GM19324 (cell line): Measurements from ENCODE around the gene CELF3.

Experiments used
- ATAC-seq: cut with Tn5 transposase; IDR thresholded peaks from one replicate; pipeline ENCODE4 v1.9.1; 2021; ENCODE audit warnings: mild to moderate bottlenecking, moderate library complexity; ENCODE audit not compliant: unreplicated experiment, low FRiP score

CELF3 gene

DNA sequence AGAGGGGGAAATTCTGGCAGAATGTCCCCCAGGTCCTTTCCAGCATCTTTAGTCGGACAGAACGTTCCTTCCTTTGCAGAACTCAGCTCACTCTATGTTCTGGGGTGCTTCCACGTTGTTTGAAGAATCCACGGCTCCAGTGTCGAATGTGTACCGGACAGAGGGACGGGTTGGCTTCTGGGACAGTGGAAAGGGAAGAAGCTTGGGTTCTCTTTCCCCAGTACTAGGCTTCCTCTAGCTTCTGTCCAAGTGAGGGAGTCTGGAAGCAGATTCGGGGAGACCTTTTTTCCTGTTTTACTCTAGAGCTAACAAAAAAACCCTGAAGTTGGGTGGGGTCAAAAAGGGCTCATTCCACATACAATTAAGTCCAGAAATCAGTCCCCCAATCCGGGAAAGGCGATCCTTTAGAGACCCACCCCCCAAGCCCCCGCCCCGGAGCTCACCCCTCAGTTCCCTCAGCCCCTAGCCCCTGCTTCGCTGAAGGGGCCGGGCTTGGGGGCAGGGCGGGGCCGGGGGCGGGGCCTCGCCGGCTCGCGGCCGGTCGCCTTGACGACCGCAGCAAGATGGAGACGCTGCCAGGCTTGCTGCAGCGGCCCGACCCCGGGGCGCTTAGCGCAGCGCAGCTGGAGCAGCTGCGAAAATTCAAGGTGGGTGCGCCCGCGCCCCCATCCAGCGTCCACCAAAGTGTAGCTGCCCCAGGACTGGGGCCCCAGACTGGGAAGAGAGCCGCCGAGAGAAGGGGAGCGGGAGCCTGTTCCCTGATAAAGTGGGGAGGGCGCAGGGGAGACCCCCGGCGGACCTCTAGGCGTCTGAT, 4.6 kb upstream of the CELF3 start, which contains the start of gene RIIAD1:
Gene RIIAD1, plus strand, starts transcription at position 549 of the 814 bp plus-strand sequence. Its CDS starts 15 bp downstream, at position 564.
- ATAC-seq = no peak

DNA sequence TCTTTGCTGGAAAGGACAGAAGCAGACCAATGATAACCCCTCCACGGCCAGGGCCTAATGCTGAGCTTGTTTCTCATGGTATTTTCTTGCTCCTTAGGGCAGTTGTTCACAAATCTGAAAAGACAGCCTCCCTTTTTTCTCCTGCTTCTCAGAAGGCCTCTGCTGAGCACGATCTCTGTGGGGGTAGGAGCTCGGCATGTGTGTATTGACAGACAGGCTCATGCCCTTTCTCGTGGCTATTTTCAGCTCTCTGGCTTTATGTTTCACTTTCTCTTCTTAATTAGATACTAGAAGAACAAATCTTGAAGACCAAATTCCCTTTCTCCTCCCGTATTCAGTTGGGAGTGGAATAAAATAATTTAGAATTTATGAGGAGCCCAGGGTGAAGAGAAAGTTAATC, 4.0 kb upstream of the CELF3 start:
- ATAC-seq = peak; percentile 33

DNA sequence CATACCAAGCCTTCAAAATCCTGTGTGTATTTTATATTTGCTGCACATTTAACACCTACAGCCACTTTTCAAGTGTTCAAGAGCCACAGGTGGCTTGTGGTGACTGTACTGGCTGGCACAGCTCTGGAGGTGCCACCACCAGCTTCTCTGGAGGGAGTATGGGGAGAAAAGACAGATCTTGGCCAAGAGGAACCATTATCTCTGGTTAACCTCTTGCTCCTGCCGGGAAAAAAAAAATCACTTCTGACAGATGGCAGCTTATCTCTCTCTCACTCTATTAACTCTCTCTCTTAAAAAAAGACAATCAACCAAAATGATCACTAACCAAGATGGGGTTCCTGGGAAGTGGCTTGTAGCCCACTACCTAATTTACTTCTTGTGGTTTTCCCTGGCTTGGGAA, 3.5 kb upstream of the CELF3 start:
- ATAC-seq = no peak

DNA sequence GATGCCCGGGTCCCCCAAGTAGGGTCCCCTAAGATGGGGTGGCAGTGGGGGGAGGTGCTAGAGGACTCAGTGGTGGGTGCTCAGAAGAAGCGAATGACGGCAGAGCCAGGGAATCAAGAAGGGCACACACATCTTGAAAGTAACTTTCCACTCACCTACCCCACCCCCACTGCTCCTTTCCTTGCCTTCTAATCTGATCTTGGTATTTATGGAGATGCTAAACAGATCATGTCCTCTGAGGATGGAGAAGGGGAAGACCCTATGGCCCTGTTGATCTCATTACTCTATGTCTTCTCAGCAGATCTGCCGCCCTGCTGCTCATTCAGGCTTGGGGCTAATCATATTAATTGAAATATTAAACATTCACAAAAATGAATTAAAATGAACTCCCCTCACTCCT, 2.1 kb upstream of the CELF3 start:
- ATAC-seq = no peak

DNA sequence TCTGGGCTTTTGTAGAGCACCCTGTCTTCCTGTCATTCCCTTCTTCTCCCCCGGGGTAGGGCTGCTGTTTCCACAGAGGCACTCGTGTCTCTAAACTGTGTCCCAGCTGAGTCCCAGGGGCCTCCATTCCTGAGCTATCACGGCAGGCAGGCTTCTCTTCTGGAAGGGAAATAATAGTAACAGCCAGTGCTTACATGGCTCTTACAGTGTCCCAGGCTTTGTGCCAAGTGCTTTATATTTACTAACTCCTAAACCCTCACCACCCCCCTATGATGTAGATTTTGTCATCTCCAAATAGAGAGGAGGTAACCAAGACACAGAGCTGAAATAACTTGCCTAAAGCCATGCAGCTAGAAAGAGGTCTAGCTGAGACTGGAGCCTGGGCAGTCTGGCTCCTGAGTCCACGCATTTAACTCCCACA, 1.4 kb upstream of the CELF3 start:
- ATAC-seq = no peak

DNA sequence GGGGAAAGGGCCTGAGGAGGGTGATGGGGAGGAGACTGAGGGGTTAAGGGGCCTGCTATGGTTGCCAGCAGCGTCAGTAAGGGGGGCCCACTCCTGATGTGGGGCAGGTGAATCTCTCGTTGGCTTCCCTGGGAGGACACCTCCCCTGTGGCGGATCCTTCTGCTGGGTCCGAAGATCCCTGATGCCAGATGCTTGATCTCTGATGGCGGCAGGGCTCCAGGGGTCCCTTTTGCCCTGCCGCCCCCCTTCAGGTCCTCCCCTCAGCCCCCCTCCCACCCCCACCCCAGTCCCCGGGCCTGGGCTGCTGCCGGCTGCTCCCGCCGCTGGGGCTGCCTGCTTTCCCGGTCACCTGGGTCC, 219 bp downstream of the CELF3 start:
- no peak for ATAC-seq

DNA sequence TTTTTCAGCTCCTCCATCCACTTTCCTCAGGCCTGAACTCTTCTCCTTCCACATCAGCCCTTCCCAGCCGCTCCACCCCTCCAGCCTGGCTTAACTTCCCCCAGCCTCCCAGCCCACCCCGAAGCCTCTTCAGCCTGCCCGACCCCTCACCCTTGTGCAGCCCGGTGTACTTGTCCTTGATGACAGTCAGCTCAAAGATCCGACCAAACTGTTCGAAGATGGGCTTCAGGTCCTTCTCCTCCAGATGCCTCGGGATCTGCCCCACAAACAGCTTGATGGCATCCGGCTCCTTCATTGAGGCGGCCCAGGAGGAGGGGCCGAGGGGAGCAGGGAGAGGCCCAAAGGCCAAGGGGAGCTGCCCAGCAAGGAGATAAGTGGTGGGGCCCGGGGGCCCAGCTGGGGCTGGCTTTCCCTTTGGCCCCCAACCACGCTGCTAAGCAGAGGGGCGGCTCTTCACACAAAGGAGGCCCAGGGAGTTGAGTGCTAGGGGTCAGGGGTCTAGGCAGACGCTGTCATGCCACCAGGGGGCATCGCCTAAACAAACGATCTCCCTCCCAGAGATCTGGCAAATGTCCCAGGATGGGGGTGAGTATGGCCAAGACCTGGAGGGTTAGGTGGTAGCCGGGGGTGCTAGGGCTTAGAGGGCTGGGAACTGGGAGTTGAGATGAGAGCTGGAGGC, 738 bp downstream of the CELF3 start:
- no peak for ATAC-seq

DNA sequence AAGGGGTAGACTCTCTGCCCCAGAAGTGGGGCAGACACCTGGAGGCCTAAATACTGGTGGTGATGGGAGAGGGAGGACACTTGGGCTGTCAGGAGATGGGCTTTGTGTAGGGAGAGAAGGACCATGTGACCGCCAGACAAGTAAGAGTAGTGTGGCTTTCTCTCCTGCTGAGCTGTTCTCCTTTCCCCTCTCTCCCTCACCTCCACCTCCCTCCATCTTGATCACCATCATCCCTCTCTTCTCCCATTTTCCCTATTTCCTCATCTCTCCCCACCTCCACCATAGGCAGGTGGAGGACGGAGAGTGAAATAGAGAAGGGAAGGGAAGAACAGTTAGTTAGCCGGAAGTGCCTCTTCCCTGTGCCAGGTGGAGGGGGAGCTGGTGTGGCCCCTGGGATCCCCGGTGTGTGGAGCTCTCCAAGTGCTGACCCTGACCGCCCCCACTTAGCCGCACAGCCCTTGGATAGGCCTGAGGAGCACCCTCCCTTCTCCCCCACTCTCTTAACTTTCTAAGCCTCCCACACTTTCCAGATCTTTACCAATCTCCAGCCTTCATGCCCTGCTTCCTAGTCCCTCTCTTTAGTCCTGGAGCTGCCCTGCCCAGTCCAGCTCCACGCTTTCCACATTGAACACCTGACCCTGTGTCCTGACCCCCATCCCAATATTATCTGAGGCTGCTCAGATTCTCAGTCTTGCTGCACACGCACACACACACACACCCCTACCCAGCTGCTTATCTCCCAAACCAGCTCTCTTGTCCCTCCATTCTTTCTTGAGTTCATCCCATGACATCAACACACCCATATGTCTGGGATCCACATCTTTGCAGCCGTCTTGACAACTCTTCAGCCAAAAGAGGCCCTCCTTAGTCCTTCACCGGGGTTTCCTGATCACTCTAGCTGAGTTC, 1.5 kb downstream of the CELF3 start:
- ATAC-seq = no peak

DNA sequence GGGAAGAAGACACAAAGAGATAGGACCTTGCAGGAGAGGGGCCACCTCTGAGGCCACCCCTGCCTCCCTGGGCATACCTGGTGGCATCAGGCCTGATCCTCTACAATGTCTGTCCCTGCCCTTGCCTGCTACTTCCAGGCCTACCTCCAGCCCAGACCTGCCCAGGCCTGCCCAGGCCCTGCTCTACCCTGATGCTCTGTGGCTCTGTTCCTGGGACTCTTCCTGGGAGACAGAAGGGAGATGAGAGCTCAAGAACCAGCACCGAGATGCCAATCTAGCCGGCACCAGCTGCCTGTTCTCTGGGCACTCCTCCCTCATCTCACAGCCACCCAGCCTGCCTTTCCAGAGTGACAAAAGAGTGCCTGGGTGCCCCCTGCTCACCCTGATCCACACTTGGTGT, 2.7 kb downstream of the CELF3 start:
- ATAC-seq = no peak

DNA sequence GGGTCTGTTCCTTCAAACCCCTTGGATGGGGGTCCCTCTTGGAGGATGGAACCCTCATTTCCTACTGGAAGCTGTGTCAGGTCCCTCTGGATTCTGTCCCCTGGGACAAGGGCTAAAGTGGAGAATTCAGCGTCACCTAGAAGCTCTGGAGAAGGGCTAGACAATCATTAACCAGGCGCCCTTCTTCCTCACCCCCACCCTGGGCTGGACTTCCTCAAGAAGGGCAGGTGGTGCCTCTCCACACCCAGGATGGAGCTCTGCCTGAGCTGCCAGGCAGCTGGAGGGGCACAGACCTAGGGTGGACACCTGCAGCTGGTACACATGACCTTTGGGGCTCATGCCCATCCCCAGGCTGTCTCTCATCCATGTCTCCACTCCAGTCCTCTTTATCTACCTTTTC, 3.6 kb downstream of the CELF3 start:
- no peak for ATAC-seq

DNA sequence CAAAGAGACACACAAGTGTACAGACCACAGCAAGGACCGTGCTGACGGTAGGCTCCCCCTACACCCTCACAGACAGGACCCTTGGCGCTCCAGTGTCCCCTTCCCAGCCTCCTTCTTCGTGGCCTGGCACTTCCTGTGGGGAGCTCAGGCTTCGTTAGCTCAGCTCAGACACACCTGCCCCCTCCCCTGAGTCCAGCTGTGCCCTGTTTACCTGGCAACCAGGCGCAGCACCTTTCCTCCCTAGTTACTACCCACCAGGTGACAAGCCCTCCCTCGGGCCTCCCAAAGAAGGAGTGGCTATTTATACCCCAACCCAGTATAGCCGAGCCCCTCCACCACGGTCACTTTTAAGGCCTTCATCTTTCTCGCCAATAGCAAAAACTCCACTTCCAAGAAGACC, 4.7 kb downstream of the CELF3 start:
- ATAC-seq = no peak

DNA sequence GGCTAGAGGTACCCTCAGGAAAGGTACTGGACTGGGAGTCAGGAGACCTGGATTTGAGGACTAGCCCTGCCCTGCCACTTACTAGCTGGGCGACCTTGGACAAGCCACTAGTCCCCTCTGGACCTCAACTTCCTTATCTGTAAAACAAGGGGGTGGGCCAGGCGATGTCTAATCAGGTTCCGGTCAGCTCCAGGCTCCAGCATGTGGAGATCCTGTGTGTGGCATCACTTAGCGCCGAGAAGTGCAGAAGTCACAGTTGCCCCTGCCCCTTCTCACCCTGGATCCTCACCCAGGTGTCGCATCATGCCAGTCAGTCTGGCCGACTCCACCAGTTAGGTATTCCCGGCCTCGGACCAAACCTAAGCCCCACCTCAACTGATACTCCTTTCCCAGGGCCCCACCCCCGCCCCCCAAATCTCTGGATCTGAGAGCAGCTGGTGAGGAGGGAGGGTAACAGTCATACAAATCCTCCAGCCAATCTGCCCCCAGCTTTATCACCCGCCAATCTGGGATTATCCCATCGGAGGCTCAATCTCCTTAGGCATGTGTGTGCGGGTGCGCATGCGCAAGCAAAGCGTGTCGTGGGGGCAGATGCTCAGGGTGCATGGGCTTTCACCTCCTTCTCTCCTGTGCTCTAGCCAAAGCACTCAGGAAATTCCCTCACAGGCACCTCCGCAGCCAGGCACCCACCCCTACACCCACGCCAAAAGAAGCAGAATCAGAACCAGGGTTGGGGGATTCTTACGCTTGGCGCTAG, 5.4 kb downstream of the CELF3 start:
- no peak for ATAC-seq

DNA sequence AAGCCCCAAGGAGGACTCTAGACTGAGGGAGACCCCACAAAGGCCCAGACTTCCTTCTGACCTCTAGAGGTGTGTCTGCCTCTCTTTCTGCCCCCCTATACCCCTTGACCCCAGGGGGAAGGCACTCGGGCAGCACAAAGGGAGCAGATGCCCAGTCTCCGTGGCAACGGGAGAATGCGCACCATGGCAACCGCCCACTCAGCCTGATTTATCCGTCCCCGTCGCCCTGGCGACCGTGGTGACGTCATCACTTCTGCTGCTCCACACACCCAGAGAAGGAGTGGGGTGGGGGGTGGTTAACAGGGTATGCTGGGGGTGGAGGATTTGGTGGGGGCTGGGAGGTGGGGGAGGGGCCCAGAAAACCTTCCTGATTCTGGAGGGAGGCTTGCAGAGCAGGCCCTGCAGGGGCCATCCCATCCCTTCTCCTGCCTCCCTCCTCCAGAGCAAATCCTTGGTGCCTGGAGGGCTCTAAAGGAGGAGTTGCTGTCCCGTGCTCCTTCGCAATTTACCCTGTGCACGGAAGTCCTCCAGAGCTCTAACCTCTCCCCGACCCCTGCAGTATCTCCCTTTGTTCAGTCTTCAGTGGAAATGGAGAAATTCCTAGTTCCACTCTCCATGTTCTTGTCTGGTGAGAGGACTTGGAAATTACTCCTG, 6.3 kb downstream of the CELF3 start:
- ATAC-seq = no peak

DNA sequence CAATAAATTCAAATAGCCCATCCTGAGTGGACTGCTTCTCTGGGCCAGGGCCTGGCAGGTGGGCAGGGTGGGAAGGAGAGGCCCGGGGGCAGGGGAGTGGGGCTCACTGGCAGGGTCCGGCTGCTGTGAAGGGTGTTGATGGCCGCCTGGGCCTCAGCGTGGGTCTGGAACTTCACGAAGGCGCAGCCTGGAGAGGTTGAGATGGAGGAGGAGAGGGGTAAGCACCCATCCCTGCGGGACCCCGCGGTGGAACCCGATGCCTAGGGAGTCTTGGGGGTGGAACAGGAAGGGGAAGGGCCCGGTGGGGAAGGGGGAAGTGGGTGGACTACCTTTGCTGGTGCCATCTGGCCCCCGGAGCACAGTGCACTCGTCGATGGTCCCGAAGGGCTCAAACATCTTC, 7.7 kb downstream of the CELF3 start:
- no peak for ATAC-seq

DNA sequence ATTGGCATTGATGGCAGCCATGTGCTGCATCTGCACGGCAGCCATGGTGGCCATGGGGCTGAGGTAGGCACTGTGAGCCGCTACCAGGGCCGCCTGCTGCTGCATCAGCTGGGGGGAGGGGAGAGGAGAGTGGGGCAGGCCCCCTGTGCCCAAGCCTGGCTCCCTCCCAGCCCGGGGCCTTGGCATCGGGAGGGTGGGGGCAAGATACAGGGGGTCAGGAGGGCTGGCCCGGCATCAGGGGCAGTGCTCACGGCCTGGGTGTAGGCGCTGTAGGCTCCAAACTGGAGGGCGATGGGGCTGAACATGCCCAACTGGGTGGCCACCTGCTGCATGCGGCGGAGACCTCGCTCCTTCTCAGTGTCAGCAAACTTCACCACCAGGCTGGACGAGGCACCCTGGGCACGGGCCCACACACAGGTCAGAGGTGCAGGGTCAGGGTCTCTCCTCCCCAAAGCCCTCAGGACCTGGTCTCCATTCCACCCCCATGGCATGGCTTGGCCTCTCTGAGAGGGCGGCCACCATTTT, 9.0 kb downstream of the CELF3 start:
- no peak for ATAC-seq

DNA sequence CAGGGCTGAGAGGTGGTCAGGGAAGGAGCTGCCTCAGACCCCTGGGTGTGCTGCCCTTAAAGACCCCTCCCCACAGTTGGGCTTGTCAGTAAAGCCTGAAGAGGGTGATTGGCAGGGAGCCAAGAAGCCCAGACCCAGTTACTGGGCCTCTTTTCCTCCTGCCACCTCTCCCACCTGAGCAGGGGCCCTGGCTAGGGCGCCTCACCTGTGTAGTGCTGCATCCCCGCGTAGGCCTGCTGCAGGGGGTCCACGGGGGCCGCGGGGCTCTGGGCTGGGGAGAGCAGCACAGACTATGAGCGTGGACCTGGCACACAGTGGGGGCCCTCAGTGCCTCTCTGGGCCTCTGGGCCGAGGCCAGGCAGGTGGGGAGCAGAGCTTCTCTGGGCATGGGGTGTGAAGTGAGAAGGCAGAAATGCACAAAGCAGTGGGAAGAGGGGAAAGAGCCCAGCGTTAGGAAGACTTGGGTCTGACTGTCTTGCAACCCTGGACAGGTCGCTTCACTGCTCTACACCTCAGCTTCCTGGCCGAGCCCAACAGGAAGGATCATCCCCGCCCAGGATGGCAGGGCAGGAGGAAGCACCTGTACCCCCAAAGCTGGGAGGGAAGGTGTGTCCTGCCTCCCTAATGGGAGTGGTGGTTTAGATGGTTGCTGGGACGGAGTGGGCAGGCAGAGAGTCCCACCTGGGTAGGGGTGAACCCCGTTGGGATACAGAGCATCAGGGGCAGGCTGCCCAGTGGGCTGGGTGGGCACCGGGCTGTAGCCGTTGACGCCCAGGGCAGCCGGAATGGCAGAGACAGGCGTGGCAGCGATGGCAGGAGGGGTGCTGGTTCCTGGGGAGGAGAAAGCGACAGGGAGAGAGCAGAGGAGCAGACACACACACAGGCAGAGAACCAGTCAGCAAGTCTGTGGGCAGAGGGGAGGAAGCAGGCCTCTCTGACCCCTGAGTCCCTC, 9.9 kb downstream of the CELF3 start:
- ATAC-seq = no peak

DNA sequence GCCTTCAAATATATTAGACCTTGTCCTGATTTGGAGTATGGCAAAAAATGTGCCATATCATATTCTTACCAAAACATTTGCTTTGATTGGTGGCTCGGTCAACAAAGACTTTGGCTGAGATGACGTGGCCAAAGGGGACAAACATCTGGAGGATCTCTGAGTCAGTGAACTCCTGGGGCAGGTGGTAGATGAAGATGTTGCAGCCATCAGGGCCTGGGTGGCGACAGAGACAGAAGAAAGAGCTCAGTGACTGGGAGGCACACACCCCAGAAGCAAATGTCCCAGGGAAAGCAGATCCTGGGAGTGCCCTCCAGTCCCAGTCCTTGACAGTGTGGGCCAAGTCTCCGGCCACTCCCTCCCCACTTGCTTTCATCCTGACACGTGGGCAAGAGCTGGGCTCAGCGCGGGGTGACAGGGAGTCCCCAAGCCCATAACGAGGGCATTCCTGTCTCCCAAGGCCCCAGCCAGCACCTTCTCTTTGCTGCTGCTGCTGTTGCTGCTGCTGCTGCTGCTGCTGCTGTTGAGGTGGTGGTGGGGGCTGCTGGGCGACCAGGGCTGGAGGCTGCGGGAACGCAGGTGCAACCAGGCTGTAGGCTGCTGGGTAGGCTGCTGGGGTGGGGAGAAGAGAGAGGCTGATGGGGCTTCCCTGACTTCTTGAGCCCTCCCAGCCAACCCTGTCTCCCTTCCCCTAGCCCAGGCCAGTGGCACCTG, 10.7 kb downstream of the CELF3 start:
- no peak for ATAC-seq

DNA sequence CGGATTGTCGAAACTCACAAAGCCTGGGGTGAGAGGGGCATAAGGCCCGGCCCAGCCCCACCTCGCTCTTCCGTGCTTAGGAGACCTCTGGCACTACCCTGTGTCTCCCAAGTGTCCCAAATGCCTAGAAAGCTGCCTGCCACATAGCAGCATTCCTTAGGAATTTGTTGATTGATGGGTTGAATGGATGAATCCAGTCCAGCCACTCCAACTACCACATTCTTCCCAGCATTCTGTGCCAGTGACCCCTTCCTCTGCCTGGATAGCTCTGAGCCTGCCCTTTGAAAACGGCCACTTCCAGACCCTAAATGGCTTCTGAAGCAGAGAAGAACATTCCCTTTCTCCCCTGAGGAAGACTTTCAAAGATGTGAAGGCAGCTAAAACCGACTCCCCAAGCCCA, 11.5 kb downstream of the CELF3 start:
- no peak for ATAC-seq
